ENCODE data around the gene OR5AU1.

DNA sequence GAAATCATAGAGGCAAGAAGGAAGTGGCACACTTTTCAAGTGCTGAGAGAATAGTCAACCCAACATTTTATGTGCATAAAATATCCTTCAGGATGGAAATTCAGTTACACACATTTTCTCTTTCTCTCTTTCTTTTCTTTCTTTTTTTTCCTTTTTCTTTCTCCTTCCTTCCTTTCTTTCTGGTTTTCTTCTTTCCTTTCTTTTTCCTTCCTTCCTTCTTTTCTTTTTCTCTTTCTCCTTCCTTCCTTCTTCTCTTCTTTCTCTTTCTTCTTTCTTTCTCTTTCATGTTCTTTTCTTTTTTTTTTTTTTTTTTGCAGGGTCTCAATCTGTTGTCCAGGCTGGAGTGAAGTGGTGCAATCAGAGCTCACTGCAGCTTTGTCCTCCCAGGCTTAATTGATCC is 38.7 kb upstream of the OR5AU1 start:
- TF ChIP-seq, protein P1, sequence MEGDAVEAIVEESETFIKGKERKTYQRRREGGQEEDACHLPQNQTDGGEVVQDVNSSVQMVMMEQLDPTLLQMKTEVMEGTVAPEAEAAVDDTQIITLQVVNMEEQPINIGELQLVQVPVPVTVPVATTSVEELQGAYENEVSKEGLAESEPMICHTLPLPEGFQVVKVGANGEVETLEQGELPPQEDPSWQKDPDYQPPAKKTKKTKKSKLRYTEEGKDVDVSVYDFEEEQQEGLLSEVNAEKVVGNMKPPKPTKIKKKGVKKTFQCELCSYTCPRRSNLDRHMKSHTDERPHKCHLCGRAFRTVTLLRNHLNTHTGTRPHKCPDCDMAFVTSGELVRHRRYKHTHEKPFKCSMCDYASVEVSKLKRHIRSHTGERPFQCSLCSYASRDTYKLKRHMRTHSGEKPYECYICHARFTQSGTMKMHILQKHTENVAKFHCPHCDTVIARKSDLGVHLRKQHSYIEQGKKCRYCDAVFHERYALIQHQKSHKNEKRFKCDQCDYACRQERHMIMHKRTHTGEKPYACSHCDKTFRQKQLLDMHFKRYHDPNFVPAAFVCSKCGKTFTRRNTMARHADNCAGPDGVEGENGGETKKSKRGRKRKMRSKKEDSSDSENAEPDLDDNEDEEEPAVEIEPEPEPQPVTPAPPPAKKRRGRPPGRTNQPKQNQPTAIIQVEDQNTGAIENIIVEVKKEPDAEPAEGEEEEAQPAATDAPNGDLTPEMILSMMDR (conservative IDR thresholded peaks at IDR 0.05; ENCODE audit: low read depth, low read length), result no peak
- TF ChIP-seq EZH2 (IDR thresholded peaks at IDR 0.05; ENCODE audit: low read length, unreplicated experiment) (no peak), EZH2phosphoT487 (IDR thresholded peaks at IDR 0.05; ENCODE audit: borderline replicate concordance, low read length) (no peak)

Measured in PC-3 (cell line).